HTERT RPE-1 (cell line): ENCODE results near the gene USB1.

Experiments
- in situ Hi-C: fragments of 300-500 bp; cut with MboI; formaldehyde crosslinking; loops from 4 replicates; pipeline ENCODE4 v1.14.3; 2020; ENCODE audit warnings: low sequenced_read_pairs

Gene USB1

GRCh38 chr16:58030136-58030840 is 29.1 kb downstream of the USB1 start:
- in situ Hi-C loops = no loop called here

- in situ Hi-C loops = no loop called here
These were observed 30.0 kb downstream of the USB1 start for GRCh38 chr16:58031016-58031800.

GRCh38 chr16:58032710-58033293 is 31.6 kb downstream of the USB1 start:
- in situ Hi-C loops = no loop called here

GRCh38 chr16:58034128-58034685 is 33.0 kb downstream of the USB1 start:
- in situ Hi-C loops = no loop called here

- in situ Hi-C loops = no loop called here
These were observed 33.6 kb downstream of the USB1 start for GRCh38 chr16:58034774-58035173.

GRCh38 chr16:58035356-58036170 is 34.4 kb downstream of the USB1 start:
- in situ Hi-C loops = no loop called here

GRCh38 chr16:58036943-58037342 is 35.7 kb downstream of the USB1 start:
- in situ Hi-C loops = no loop called here

GRCh38 chr16:58037365-58038057 is 36.3 kb downstream of the USB1 start:
- in situ Hi-C loops = no loop called here

GRCh38 chr16:58038219-58038641 is 37.0 kb downstream of the USB1 start:
- in situ Hi-C loops = no loop called here

GRCh38 chr16:58039829-58040495 is 38.8 kb downstream of the USB1 start:
- in situ Hi-C loops = no loop called here

GRCh38 chr16:58040496-58040846 is 39.3 kb downstream of the USB1 start:
- in situ Hi-C loops = no loop called here

- in situ Hi-C loops = no loop called here
These were observed 39.9 kb downstream of the USB1 start for GRCh38 chr16:58040945-58041627.

- in situ Hi-C loops = no loop called here
These were observed 40.4 kb downstream of the USB1 start for GRCh38 chr16:58041628-58041955.

- in situ Hi-C loops = no loop called here
These were observed 41.0 kb downstream of the USB1 start for GRCh38 chr16:58042001-58042885.

GRCh38 chr16:58042886-58043515 is 41.8 kb downstream of the USB1 start:
- in situ Hi-C loops = no loop called here

GRCh38 chr16:58043571-58044155 is 42.5 kb downstream of the USB1 start:
- in situ Hi-C loops = no loop called here

GRCh38 chr16:58044266-58045019 is 43.2 kb downstream of the USB1 start:
- in situ Hi-C loops = no loop called here
